Glomerular visceral epithelial cell (primary cell): Measurements from ENCODE around the gene SKIC2.
"Not testable (repeated sequence)": the region's sequence is repeated elsewhere in the genome, so short reads cannot be mapped to it uniquely, and the experiment has no call there.

Experiments
- DNase-seq: peaks from one replicate; pipeline ENCODE4 v3.0.0-alpha.2; 2016; ENCODE audit errors: extremely low spot score

Gene SKIC2

DNA sequence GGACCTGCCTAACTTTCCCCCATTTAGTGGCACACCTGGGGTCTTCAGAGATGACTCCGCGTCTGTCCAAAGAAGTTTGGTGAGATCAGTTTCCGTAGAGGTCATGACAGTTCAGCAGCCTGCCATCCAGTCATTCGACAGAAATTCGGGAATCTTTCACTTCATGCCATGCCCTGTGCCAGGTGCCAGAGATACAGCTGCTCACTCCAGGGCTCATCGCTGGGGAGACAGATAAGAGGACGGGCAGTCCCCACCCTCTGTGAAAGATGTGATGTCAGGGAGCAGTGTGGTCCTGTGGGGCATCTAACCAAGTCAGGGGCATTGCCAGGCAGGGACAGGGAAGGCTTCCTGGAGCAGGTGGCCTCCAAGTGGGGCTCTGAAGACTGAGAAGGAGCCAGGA is 44.3 kb downstream of the SKIC2 start:
- not testable (repeated sequence) for DNase-seq

DNA sequence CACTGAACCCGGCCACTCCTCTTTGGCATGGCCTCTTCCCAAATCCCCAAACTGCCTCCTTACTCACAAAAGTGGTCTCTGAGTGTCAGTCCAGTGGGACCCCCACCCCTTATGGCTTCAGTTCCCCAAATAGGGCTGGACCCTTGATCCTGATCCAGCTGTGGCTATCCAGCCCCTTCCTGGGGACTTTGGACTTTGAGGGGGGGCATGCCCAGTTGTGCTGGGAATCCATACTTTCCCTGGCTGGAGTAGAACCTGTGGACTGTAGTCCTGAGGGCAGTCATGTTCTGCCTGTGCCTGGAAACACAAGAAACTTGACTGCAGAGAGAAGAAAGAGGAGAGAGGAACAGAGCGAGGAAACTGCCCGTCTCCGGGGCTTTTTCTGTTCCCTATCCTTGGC is 45.4 kb downstream of the SKIC2 start:
- not testable (repeated sequence) for DNase-seq

DNA sequence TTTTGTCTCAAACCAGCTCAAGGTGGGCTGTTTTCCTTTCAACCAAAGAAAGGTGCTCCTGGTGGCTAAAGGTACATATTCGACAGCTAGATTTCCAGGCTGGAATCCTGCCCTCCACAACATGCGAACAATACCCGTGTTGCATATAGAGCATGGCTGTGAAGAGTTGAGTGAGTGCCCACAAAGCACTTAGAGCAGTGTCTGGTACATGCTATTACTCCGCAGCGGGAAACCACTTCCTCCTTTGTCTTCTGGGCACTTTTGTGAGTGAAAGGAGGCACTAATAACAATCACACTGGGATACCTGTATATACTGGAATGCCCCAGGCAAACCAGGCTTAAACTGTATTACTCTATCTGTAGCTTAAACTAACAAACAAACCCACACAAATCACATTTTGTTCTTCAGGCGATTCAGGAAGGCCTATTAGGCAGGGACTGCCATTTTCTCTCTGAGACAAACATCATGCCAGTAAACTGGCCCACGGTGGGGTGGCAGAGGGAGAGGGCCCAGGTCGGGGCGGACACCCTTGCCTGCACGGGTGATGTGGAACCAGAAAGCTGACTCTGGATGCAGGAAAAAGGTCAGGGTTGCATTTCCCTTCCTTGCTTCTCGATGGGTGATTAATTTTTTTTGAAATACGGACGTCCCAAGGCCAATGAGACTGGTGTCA is 46.0 kb downstream of the SKIC2 start:
- not testable (repeated sequence) for DNase-seq

DNA sequence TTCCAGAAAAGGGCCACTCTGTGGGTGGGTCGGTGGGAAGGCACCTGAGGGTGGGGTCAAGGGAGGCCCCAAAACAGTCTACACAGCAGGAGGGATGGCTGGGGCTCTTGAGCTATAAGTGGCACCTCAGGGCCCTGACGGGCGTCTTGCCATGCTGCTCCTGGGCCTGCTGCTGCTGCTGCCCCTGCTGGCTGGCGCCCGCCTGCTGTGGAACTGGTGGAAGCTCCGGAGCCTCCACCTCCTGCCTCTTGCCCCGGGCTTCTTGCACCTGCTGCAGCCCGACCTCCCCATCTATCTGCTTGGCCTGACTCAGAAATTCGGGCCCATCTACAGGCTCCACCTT is 46.5 kb downstream of the SKIC2 start:
- not testable (repeated sequence) for DNase-seq

DNA sequence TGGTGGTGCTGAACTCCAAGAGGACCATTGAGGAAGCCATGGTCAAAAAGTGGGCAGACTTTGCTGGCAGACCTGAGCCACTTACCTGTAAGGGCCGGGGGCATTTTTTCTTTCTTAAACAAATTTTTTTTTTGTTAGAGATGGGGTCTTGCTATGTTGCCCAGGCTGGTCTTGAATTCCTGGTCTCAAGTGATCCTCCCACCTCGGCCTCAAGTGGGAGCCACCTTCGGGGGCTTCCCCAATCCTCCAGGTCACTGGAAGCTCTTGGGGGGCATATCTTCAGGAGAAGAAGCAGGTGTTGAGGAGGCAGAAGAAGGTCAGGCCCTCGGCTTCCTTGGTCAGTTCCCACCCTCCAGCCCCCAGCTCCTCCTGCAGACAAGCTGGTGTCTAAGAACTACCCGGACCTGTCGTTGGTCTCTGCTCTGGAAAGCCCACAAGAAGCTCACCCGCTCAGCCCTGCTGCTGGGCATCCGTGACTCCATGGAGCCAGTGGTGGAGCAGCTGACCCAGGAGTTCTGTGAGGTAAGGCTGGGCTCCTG is 47.1 kb downstream of the SKIC2 start:
- not testable (repeated sequence) for DNase-seq

DNA sequence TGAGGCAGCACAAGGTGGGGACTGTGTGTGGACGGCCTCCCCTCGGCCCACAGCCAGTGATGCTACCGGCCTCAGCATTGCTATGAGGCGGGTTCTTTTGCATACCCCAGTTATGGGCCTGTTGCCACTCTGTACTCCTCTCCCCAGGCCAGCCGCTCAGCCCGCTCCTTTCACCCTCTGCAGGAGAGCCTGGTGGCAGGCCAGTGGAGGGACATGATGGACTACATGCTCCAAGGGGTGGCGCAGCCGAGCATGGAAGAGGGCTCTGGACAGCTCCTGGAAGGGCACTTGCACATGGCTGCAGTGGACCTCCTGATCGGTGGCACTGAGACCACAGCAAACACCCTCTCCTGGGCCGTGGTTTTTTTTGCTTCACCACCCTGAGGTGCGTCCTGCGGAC is 48.1 kb downstream of the SKIC2 start:
- DNase-seq, result not testable (repeated sequence)

DNA sequence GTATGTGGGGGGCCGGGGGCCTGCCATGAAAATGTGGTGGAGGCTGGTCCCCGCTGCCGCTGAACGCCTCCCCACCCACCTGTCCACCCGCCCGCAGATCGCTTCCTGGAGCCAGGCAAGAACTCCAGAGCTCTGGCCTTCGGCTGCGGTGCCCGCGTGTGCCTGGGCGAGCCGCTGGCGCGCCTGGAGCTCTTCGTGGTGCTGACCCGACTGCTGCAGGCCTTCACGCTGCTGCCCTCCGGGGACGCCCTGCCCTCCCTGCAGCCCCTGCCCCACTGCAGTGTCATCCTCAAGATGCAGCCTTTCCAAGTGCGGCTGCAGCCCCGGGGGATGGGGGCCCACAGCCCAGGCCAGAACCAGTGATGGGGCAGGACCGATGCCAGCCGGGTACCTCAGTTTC is 49.1 kb downstream of the SKIC2 start:
- not testable (repeated sequence) for DNase-seq

DNA sequence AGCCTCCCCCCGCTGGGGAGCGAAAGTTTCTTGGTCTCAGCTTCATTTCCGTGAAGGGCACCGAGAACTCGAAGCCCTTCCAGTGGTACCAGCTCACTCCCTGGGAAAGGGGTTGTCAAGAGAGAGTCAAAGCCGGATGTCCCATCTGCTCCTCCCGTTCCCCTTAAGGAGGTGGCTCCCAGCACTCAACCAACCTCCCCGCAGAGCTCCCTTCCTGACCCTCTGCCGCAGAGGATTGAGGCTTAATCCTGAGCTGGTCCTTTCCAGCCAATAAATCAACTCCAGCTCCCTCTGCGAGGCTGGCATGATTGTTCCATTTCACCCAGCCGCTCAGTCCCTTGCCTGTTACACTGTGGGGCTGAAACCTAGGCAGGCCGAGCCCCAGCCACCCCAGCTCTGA is 49.6 kb downstream of the SKIC2 start:
- DNase-seq, result not testable (repeated sequence)

DNA sequence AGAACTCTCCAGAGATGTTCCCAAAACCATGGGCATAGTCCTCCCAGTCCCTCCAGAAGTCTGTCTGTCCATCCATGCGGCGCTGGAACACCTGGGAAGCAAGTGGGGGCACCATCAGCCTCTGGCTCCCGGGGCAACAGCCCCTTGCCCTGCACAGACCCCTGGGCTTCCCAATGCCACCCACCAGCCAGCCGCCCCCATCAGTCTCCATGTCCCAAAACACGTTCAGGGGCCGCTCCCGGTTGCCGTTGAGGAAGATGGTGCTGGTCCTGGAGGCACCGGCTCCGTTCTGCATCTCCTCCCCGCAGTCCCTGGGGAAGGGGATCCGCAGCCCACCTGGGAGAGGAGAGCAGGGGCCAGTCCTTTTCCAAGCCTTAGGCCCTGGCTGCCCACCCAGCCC is 50.6 kb downstream of the SKIC2 start:
- not testable (repeated sequence) for DNase-seq

DNA sequence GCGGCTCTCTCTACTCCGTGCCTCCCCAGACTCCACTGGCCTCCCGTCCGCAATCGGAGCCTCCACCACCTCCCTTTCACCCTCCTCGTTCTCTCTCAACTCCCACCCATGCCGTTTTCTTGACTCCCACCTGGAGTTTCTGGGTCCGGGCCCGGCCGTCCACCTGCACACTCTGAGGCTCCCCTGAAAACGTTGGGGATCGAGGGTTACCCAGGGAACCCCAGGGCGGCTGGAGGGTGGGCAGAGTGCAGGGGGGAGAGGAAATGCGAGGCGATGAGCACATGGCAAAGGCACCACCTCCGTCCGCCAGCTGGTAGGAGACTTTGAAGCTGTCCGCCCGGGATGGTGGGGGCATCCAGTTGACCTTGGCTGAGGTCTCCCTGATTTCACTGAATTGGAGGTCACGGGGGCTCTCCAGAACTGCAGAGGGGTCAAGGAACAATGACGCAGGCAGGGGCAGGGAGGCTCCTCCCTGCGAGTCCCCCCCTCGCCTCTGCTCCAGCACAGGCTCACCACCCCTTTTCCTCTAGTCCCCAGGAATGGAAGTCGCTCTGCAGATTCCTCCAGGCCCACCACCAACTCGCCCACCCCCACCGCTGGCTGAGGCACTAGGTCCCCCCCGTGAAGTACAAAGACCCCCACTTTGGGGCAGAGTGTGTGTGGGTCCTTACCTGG is 52.0 kb downstream of the SKIC2 start:
- DNase-seq, result not testable (repeated sequence)

DNA sequence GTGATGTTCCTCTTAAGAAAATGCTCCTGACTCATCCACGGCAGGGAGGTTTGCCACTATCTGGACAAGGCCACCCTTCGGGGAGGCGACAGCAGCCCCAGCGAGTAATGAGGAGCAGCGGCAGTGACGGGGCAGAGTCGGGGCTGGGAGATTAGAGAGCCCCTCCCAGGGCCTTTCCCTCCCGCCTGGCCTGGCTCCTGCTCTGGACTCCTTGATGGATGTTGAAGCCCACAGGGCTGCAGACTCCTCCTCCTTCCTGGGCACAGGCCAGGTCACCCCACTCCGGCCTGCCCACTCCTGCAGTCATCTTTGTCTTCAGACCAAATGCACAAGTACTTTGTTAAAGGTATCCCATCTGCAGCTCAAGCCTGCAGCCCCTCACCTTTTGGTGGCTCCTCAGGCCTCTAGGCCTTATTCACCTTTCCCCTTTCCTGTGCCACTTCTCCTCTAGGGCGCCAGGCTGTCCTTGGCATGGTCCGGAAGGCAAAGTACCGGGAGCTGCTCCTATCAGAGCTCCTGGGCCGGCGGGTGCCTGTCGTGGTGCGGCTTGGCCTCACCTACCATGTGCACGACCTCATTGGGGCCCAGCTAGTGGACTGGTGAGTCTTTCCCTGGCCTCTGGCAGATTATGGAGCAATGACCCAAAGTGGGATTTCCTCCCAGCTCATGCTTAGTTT is 54.1 kb downstream of the SKIC2 start:
- DNase-seq, result not testable (repeated sequence)

DNA sequence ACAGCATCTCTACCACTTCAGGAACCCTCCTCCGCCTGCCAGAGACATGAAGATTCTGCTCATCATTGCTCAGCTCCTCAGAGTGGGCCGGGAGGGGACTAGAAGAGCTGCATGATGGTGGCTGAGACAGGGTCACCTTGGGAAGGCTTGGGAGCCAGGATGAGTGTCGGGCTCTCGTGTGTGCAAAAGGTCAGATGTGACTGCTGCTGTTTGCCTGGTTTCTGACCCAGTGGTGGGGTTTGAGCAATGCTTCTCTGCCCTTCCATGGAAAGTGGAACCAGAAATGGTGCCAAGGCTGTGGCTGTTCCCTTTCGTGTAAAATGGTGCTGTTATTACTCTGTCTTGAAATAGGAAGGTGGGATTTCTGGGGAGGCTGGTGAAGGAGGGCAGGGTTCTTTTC is 54.8 kb downstream of the SKIC2 start:
- DNase-seq, result not testable (repeated sequence)

DNA sequence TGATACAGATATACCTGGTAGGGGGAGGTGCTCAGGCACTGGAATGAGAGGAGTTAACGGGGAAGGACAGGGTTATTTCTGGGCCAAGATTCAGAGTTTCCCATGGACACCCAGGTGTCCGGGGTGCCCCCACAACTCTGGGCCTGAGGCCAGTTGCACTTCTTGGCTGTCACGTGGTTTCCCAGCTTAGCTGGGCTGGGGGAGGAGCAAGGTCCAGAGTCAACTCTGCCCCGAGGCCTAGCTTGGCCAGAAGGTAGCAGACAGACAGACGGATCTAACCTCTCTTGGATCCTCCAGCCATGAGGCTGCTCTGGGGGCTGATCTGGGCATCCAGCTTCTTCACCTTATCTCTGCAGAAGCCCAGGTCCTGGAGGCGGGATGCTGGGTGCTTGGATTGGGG is 55.6 kb downstream of the SKIC2 start, which contains the start of gene C4B:
C4B (plus strand) TSS at position 249 of the 400 bp plus-strand sequence; CDS start at position 300, 51 bp downstream.
- DNase-seq, result not testable (repeated sequence)
